Endodermal cell (in vitro differentiated cells): ENCODE results near the gene MICAL3. TPM values are rescaled to one million over a fixed set of nuclear protein-coding genes. Genes with fewer than 3 reads are reported as not detected.

ENCODE experiments used
- DNase-seq: peaks from one replicate; pipeline ENCODE4 v3.0.0-alpha.2; 2017
- H3K27ac ChIP-seq: 2 replicates; pipeline ENCODE4 v1.5.1; 2013; ENCODE audit warnings: mild to moderate bottlenecking, low read depth, low read length, moderate library complexity
- H3K27me3 ChIP-seq: 2 replicates; pipeline ENCODE4 v1.6.1; 2013; ENCODE audit warnings: mild to moderate bottlenecking, low read length, moderate library complexity; ENCODE audit not compliant: insufficient read depth, control insufficient read depth, poor library complexity, severe bottlenecking
- H3K36me3 ChIP-seq: 2 replicates; pipeline ENCODE4 v1.7.0; 2013; ENCODE audit warnings: mild to moderate bottlenecking, low read length, moderate library complexity; ENCODE audit not compliant: control insufficient read depth, insufficient read depth
- H3K4me1 ChIP-seq: one replicate; pipeline ENCODE4 v1.7.0; 2013; ENCODE audit warnings: low read length; ENCODE audit not compliant: control insufficient read depth, insufficient read depth
- H3K4me3 ChIP-seq: 2 replicates; pipeline ENCODE4 v1.5.1; 2013; ENCODE audit warnings: mild to moderate bottlenecking, low read length, moderate library complexity
- H3K9ac ChIP-seq: 2 replicates; pipeline ENCODE4 v1.6.1; 2013; ENCODE audit warnings: mild to moderate bottlenecking, low read length, moderate library complexity; ENCODE audit not compliant: poor library complexity, severe bottlenecking; ENCODE audit errors: extremely low read depth
- H3K9me3 ChIP-seq: 2 replicates; pipeline ENCODE4 v1.6.1; 2013; ENCODE audit warnings: mild to moderate bottlenecking, low read length, moderate library complexity; ENCODE audit not compliant: control insufficient read depth
- H3K27ac Mint-ChIP-seq: 2 replicates; pipeline ENCODE4 v1.8.0; 2020; ENCODE audit warnings: mixed read lengths
- H3K27me3 Mint-ChIP-seq: 2 replicates; pipeline ENCODE4 v1.8.0; 2021; ENCODE audit warnings: mild to moderate bottlenecking, mixed read lengths; ENCODE audit not compliant: insufficient read depth
- H3K36me3 Mint-ChIP-seq: 2 replicates; pipeline ENCODE4 v1.8.0; 2020; ENCODE audit warnings: low read depth, mixed read lengths
- H3K4me1 Mint-ChIP-seq: 2 replicates; pipeline ENCODE4 v1.8.0; 2020; ENCODE audit warnings: mixed read lengths
- H3K4me3 Mint-ChIP-seq: 2 replicates; pipeline ENCODE4 v1.8.0; 2020; ENCODE audit warnings: mild to moderate bottlenecking, moderate library complexity, mixed read lengths
- H3K9me3 Mint-ChIP-seq: 2 replicates; pipeline ENCODE4 v1.8.0; 2020; ENCODE audit warnings: mild to moderate bottlenecking, mixed read lengths
- CTCF ChIP-seq: fragments of 200-600 bp; sonication (generic); conservative IDR thresholded peaks from 2 replicates; pipeline ENCODE4 v1.5.0; 2021; ENCODE audit warnings: antibody characterized with exemption, mild to moderate bottlenecking
- WGBS, 2 experiments: methylation state at CpG; one replicate each; pipeline versions ENCODE4 v1.1.5 to v1.1.7; 2013; ENCODE audit warnings: missing lambda C conversion rate in 2 of 2, mixed read lengths in 1 of 2; ENCODE audit not compliant: insufficient coverage in 1 of 2, insufficient read length in 1 of 2; 5-methylcytosine and 5-hydroxymethylcytosine counted together
- total RNA-seq, 2 donors: library from RNA; stranded (reverse); fragmentation: NEBNext Ultra II Directional in 1 of 2; extraction: Animal tissue kit (Norgen Biotek cat#: 25700) in 1 of 2; gene quantifications; 2 replicates in 1 of 2; 3 replicates in 1 of 2; pipeline ENCODE4 v1.2.1, GENCODE V29; 2021

MICAL3 gene
- total RNA-seq, 2 donors from 2014 or later, result 42.8 to 48.1 TPM

DNA sequence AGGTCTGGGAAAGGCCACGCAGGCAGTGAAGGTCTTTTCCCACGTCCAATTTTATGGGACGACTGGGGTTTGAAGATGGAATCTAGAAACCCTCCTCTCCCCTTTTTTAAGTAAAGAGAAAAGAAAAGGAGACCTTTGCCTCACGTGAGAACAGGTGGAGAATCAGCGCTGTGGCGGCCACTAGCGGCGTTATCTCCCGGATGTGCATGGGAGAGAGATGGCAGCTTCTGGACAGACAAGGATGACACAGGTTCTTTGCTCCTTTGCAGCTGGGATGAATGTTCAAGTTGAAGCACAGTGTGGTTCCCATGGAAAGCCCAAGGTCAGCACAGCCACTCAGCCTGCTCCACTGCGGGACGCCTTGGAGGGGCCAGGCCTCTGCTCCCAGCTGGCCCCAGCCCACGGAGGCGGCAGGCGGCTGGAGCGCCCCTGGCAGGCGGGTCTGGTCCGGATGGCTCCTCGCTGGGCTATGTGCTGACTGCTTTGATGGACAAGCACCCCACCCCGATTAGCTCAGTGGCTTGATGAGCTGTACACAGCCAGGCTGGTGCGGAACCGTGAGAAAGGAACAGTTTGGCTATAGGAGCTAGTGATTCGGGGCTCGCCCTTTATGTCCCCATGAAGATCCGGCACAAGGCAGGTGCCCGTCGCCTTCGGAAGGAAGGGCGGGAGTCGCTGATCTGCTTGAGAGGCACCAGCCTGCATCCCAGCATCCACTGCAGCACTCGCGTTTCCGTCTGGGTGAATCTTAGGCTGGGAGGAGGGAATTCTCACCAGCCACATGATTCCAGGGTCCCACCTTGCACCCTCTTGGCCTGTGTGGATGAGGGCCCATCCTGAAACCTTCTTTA lies 235.6 kb downstream of the MICAL3 start:
- DNase-seq, result peak; percentile 78
- H3K4me1 ChIP-seq, result peaks cover 11% of the 10 kb centered on the region
- no peak overlapping the region for H3K27ac Mint-ChIP-seq
- 93% methylated on average over 31 to 32 of the region's 32 CpGs for WGBS, 2 experiments
- H3K27me3 Mint-ChIP-seq, result no peaks in the 10 kb centered on the region
- H3K4me3 ChIP-seq, result no peak overlapping the region
- H3K9ac ChIP-seq, result no peak overlapping the region
- no peak overlapping the region for H3K4me3 Mint-ChIP-seq
- peaks cover 8% of the 10 kb centered on the region for H3K4me1 Mint-ChIP-seq
- no peaks in the 10 kb centered on the region for H3K36me3 Mint-ChIP-seq
- H3K36me3 ChIP-seq, result no peaks in the 10 kb centered on the region
- TF ChIP-seq CTCF, result peak; percentile 47
- H3K27ac ChIP-seq, result no peak overlapping the region
- H3K9me3 Mint-ChIP-seq, result no peaks in the 10 kb centered on the region
- H3K9me3 ChIP-seq, result no peaks in the 10 kb centered on the region
- no peaks in the 10 kb centered on the region for H3K27me3 ChIP-seq

- Histone ChIP-seq H3K27ac (no peak overlapping the region), H3K27me3 (no peaks in the 10 kb centered on the region), H3K9ac (no peak overlapping the region), H3K9me3 (no peaks in the 10 kb centered on the region), H3K36me3 (no peaks in the 10 kb centered on the region), H3K4me1 (peaks cover 6% of the 10 kb centered on the region), H3K4me3 (no peak overlapping the region)
- H3K27ac Mint-ChIP-seq, result no peak overlapping the region
- 94 to 97% methylated on average over 18 to 21 of the region's 21 CpGs for WGBS, 2 experiments
- no peak overlapping the region for H3K4me3 Mint-ChIP-seq
- H3K27me3 Mint-ChIP-seq, result no peaks in the 10 kb centered on the region
- no peak for TF ChIP-seq CTCF
- no peak for DNase-seq
- peaks cover 5% of the 10 kb centered on the region for H3K4me1 Mint-ChIP-seq
- no peaks in the 10 kb centered on the region for H3K36me3 Mint-ChIP-seq
- no peaks in the 10 kb centered on the region for H3K9me3 Mint-ChIP-seq
Measured at GRCh38 chr22:17787716-17788330, 236.5 kb downstream of the MICAL3 start.

DNA sequence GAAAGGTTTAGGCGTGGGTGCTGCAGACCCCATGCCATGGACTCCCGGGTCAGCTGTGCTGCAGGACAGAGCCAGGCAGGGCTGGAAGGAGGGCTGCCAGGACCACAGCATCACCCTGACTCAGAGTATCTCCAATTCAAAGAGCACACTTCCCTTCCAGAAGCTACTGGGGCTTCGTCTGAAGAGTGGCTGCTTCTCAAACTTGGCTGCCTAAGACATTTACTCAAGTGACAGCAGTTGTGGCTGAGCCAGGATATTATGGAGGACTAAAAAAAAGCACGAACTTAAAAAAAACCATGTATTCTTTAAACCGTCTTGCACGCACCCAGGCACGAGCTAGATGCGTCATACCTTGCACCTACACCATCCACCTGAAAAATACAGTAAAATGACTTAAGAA lies 237.1 kb downstream of the MICAL3 start:
- no peak for TF ChIP-seq CTCF
- no peaks in the 10 kb centered on the region for H3K36me3 ChIP-seq
- Mint-ChIP-seq H3K4me3 (no peak overlapping the region), H3K27me3 (no peaks in the 10 kb centered on the region), H3K9me3 (no peaks in the 10 kb centered on the region), H3K27ac (peak overlapping the region; percentile 74), H3K4me1 (peaks cover 5% of the 10 kb centered on the region), H3K36me3 (no peaks in the 10 kb centered on the region)
- WGBS, 2 experiments, result 84 to 91% methylated on average over 7 to 8 of the region's 8 CpGs
- peaks cover 5% of the 10 kb centered on the region for H3K4me1 ChIP-seq
- H3K9ac ChIP-seq, result no peak overlapping the region
- peak overlapping the region; percentile 94 for H3K27ac ChIP-seq
- no peaks in the 10 kb centered on the region for H3K27me3 ChIP-seq
- H3K4me3 ChIP-seq, result no peak overlapping the region
- no peaks in the 10 kb centered on the region for H3K9me3 ChIP-seq
- no peak for DNase-seq
